ENCODE measurements around the gene BRD8.

The BRD8 gene

DNA sequence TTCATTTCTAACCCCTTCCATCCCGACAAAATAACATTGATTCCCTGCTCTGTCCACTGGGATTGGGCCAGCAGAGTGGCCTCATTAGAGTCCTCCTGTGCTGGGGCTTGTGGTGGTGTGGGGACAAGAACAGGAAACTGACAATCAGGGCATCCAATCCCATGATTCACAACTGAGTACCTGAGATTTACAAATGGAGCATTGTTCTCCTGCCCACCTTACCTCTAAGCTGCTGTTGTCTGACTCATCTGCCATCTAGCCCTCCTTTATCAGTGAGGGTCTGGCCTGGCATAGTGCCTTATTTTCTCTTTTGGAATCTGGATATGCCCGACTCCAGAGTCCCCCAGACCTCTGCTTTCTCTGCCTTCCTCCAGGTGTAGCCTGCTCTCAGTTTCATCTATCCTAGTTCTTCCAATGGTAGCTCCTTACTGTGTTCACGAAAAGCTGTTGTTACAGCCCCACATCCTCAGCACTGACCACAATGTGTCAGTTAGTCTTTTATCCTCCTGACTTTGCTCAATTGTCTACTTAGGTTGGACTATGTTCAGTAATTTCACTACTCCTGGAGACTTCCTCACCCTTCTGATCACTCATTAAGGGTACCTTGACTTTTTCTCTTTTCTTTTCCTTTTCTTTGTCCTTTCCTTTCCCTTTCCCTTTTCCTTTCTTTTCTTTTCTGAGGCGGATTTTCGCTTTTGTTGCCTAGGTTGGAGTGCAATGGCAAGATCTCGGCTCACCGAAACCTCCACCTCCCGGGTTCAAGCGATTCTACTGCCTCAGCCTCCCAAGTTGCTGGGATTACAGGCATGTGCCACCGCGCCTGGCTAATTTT is 81.2 kb downstream of the BRD8 start:
- no peak for DNase-seq (ENCODE audit: low spot score)

DNA sequence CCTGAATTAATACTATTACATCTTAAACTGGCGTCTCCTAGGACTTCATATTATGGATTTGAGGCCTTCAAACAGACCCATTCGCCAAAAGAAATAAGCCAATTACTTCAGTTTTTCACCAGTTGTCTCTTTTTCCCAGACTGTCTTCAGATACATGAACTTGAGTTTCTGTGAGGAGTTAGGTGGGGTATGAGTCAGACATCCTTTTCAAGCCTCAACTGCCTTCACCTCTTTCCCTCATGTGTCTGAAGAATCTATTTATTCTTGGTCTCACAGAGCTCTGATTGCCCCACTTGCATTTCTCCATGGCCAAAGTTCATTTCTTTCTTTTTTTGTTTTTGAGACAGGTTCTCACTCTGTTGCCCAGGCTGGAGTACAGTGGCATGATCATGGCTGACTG is 82.1 kb downstream of the BRD8 start:
- DNase-seq (ENCODE audit: low spot score): no peak

DNA sequence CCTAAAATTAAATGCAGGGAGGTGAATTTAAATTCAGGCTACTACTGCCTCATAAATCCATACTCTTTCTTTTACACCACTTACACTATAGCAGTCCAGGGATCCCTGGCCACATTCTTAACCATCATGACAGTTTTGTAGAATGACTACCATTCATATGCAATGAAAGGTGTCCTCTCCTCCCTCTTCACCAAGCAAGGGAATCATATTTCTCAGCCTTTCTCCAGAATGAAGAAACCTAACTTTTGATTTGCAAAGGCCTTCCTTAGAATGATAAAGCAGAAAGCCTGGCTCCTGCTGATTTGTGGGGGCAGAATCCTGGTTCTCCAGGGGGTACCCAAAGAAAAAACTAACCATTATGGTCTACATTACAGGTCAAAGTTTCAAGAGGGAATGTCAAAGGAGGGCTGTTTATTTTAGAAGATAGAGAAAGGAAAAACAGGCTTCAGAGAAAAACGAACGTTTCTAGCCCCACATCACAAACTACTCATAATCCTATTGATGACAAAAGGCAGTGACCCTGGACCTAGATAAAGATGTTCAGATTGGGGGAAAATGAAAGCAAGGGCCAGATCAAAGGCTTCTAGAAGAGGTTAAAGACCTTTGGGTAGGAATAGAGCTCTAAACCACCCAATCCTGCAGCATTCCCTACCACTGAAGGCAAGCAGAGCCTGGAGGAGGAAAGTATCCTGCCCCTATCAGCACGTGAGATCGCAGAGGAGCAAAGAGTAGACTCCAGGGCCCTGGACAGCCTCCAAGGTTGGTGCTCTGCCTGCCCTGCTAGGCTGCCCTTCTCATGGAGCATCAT is 83.1 kb downstream of the BRD8 start:
- DNase-seq (ENCODE audit: low spot score): no peak

DNA sequence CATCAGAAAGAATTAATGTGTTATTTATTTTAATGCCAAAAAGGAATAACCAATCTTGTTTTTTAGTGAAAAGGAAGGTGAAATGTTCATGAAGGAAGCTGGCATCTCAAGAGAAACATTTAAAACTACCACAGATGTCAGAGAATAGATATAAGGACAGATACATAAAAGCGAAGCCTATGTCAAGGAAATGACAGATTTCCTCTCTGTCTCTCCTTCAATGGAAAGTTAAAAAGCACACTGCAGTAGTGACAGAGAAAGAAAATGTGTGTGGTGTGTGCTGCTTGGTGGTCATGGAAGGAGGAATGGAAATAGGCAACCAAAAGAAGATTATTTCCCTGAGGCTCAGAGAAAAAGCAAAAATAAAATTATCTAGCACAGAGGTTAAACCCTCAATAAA is 85.4 kb downstream of the BRD8 start:
- DNase-seq (ENCODE audit: low spot score): no peak

DNA sequence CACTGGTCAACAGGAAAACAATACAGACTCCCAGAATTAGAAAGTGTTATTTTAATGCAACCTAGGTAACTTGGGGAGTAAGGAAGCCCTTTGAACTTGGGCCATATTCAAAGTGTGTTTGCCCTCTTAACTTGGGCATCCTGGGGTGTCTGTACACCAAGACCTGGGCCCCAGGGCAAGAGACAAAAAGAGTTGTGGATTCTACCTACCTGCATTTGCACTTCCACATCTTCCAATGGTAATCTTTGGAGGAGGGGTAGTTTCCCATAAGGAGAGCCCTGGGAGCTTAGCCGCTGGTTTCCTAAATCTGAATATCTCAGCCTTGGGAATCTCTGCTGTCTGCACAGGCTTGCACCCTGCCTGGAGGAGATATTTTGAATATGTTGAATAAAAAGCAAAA is 86.1 kb downstream of the BRD8 start:
- DNase-seq (ENCODE audit: low spot score): no peak

DNA sequence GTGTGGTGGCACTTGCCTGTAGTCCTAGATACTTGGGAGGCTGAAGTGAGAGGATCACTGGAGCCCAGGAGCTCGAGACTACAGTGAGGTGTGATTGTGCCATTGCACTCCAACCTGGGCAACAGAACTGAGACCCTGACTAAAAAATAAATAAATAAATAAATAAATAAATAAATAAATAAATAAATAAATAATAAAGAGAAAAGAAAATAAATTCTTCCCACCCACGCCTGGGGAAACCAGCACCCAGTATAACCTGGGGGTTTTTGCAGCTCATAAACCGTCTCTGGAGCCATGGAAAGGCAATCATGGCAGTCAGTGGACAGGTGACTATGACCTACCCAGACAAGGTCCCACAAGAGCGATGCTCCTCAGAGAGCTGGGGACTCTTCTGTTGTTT is 86.7 kb downstream of the BRD8 start:
- DNase-seq (ENCODE audit: low spot score): no peak
